Measurements from ENCODE around the gene NIFK.
"Not testable (repeated sequence)": the region's sequence is repeated elsewhere in the genome, so short reads cannot be mapped to it uniquely, and the experiment has no call there.

The NIFK gene

DNA sequence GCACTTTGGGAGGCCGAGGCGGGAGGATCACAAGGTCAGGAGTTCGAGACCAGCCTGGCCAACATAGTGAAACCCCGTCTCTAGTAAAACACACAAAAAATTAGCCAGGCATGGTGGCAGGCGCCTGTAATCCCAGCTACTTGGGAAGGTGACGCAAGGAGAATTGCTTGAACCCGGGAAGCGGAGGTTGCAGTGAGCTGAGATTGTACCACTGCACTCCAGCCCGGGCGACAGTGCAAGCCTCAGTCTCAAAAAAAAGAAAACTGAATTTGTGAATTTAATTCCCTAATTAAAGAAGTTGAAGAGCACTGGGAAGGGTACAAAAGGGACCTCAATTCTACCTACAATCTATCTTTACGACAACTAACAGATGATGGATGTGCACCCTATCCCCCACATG, 2.1 kb downstream of the NIFK start:
- not testable (repeated sequence) for DNase-seq (ENCODE audit: low read depth in 2 of 2)

DNA sequence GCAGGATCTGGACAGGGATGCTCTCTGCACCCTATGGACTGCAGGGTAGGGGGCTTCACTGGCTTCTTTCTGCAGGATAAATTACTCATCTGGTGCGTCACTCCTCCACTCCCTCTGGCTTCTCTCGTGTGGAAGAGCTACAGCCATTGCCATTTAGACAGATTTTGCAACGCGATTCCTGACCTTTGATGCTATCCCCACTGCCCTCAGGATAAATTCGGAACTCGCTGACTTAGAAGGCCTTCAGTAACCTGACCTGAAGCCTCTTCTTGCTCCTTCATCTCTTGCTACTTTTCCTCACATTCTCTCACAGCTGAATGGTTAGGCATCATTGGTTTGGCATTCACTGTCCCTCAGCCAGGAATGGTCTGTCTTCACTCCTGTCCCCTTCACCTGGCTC, 5.3 kb downstream of the NIFK start:
- DNase-seq (ENCODE audit: low read depth in 2 of 2) = no peak

DNA sequence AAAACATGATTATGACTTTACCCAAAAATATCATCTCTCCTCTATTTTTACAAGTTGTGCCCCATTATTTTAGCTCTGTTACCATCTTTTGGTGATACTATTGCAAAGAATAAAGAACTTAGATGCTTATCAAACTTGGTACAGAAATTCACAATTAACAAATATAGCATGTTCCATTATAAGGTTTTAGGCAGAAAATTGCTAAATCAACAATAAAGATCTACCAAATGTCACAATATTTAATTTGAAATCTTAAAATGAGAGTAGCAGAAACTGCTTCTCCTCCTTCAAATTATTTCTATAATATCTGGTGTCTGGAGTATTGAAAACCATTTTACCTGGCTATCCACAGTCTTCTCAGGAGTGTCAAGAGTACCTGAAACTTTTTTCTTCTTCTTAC, 8.7 kb downstream of the NIFK start:
- no peak for DNase-seq (ENCODE audit: low read depth in 2 of 2)

DNA sequence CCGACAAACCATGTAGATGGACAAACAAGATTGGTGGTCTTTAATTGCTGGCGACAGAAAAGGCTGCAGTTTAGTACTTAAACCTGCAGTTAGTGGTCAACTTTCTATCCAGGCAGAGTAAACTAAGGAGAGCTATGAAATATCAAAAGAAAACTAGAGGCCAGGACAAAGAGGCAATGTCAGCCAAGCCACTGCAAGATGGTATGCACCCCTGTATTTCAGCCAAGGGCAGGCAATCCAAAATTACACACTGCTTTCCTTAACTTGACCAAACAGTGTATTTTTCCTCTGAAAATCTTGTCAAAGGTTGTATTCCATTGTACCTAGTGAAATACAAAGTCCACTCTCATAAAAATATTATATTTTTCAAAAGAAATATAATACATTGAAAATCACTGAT, 9.3 kb downstream of the NIFK start:
- no peak for DNase-seq (ENCODE audit: low read depth in 2 of 2)

DNA sequence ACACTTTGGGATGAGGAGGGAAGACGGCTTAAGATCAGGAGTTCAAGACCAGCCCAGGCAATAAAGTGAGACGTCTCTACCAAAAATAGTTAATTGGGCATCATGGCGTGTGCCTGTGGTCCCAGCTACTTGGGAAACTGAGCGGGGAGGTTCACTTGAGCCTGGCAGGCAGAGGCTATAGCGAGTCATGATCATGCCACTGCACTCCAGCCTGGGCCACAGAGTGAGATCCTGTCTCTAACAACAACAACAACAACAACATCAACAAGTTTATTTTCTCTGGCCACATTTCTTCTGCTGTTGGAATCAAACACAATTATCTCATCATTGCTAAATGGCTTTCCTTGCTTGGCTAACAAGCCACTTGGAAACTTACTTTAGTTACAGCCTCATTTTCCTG, 13.4 kb downstream of the NIFK start:
- no peak for DNase-seq (ENCODE audit: low read depth in 2 of 2)

- DNase-seq (ENCODE audit: low read depth in 2 of 2) = no peak
Measured at GRCh38 chr2:121722479-121722878, 14.2 kb downstream of the NIFK start.

- no peak for DNase-seq (ENCODE audit: low read depth in 2 of 2)
Measured at GRCh38 chr2:121721926-121722325, 14.7 kb downstream of the NIFK start.

DNA sequence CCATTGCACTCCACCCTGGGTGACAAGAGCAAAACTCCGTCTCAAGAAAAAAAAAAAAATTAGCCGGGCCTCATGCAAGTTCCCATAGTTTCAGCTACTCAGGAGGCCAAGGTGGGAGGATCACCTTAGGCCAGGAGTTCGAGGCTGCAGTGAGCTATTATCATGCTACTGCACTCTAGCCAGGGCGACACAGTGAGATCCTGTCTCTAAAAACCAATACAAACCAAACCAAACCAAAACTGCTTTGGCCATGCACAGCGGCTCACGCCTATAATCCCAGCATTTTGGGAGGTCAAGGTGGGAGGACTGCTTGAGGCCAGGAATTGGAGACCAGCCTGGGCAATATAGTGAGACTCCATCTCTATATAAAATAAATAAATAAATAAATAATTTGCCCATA, 19.1 kb downstream of the NIFK start:
- DNase-seq (ENCODE audit: low read depth in 2 of 2) = no peak

GRCh38 chr2:121716126-121716525, 20.5 kb downstream of the NIFK start:
- no peak for DNase-seq (ENCODE audit: low read depth in 2 of 2)

DNA sequence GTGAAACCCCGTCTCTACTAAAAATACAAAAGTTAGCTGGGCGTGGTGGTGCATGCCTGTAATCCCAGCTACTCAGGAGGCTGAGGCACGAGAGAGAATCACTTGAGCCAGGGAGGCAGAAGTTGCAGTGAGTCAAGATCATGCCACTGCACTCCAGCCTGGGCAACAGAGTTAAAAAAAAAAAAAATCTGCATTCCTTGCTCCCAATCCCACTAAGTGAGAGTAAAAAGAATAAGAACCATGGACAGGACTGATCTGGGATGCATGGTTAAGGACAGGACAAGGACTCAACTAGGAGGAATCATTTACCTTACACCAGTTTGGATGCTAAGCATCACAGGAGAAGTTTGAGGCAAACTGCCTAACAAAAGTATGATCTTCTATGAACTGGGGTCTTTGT, 25.2 kb downstream of the NIFK start:
- DNase-seq (ENCODE audit: low read depth in 2 of 2) = not testable (repeated sequence)

DNA sequence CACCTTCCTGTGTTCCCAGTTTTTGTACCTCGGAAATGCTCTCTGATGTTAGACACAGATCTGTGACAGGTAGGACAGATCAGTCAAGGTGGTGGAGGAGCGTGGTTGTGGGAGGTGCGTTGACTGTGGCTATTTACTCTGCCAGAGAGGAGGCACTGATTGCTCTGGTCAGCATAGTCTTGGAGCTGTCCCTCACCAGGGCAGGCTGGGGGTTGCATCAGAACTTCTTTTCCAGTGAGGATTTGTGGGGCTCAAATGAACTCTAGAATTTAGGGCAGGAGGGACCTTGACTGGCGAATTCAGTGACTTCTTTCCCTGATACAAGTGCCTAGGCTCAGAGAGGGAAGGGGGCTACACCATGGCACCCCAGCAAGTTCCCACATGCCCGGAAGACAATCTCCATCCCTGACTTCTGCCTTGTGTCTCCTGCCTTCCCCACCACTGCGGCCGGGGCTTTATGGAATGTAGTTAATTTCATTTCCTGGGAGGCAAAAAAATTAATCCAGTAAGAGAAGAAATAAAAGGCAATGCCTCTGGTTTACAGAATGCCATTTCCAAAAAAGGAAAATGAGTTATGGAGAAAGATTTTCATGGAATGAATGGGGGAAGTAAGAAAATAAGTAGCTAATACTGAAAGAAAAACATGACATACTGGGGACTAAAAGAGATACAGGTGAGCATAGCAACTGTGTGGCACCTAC, 26.1 kb downstream of the NIFK start:
- DNase-seq (ENCODE audit: low read depth in 2 of 2) = no peak

- DNase-seq (ENCODE audit: low read depth in 2 of 2) = no peak
Measured at GRCh38 chr2:121709776-121710469, 26.8 kb downstream of the NIFK start.

- no peak for DNase-seq (ENCODE audit: low read depth in 2 of 2)
Measured at GRCh38 chr2:121707920-121708361, 28.7 kb downstream of the NIFK start.

DNA sequence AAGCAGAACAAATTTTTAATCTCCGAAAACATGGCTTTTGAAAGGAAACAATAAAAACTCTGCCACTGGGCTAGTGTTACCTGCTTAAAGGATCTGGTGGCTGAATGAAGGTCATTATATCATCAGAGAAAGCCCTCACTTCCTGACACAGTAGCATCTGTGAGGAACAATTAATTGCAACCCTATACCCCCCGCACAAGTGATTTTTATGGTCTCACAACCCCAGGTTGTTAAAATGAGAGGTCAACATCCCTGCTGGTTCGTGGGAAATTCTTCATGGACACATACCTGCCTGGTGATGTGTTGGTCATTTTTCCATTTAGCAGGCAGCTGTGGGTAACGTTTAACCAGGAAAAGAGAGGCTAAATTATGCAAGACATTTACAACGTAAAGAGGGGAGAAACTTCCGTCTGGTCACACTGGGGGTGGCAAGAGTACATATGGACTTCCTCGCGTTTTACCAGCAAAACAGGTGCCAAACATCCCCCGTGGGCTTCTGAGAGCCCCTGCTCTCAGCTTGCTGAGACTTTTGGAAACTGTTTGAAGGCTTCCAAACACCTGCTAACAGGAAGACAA, 29.2 kb downstream of the NIFK start:
- DNase-seq (ENCODE audit: low read depth in 2 of 2) = no peak

- DNase-seq (ENCODE audit: low read depth in 2 of 2) = no peak
Measured at GRCh38 chr2:121705958-121706357, 30.7 kb downstream of the NIFK start.

GRCh38 chr2:121705390-121705789, 31.3 kb downstream of the NIFK start:
- DNase-seq (ENCODE audit: low read depth in 2 of 2) = no peak

DNA sequence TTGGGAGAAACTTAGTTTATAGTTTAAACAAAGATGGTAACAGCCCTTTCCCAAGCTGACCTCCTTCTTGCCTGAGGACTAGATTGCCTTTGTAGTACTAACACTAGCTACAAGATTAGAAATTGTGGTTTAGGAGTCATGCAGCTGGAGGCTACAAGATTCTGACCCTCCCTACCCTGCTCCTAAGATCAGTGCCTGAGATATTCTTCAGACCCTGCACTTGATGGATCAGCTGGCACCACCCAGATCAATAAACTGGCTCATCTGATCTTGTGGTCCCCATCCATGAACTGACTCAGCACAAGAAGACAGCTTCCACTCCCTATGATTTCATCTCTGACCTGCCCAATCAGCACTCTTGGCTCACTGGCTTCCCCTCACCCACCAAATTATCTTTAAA, 34.9 kb downstream of the NIFK start:
- not testable (repeated sequence) for DNase-seq (ENCODE audit: low read depth in 2 of 2)

DNA sequence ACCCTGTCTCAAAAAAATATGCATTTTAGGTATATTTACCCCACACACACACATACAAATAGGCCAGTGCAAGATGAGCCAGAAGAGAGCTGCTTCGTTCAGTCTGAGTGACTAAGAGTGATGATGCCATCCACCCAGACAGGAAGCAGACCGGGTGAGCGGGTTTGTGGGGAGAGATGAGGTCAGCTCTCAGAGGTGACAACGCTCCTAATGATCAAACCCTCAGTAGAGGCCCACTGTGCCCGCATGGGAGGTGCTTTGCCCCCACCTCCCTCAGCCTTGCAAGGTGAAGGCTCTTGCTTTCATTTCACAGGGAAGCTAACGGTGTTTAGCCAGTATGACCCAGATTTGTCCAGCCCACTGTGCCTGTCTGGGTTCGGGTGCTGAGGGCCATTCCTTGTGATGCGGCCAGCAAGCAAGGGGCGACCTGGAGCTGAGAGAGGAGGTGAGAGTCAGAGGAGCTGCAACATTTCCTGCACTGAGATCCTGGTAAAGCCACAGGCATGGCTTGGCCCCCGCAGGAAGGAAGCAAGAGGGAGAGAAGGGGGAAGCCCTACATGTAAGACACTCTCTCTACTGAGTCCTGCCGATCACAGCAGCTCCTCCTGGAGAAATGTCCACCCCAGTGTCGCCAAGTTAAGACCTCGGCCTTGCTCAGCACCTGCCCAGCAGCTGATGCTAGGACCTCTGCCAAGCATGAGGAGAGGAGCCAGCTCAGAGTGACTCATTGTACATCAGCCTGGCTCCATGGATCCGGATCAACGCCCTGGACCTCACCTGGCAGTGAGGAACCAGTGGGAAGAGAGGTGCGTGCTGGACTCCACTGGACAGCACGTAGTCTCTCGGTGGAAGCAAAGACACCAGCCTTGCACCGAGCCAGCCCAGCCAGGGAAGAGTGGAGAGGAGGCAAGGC, 37.0 kb downstream of the NIFK start:
- peak; percentile 62 to 74 for DNase-seq (ENCODE audit: low read depth in 2 of 2)

GRCh38 chr2:121698318-121698930, 38.3 kb downstream of the NIFK start:
- DNase-seq (ENCODE audit: low read depth in 2 of 2) = no peak

DNA sequence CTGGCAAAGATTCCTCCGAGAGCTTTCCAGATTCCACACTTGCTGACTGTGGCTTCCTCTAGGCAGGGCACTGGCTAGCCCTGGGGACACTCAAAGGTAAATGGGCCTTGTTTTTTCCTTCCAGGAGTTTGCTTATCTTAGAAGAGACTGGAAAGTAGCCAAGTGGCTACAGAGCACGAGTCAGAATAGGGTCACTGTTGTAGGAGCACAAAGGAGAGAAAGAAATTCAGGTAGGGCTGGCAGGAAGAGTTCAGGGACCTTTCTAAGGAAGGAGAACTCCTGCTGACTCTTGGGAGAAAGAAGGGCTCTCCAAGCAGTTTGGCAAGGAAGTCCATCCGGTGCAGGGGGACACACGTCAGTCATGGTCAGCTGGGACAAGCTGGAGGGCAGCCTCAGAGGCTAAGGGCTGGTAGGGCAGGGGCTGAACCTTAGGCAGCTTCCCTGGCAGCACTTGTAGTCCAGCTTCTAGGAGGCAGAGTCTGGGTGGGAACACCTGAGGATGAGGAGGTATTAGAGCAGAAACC, 39.5 kb downstream of the NIFK start:
- DNase-seq (ENCODE audit: low read depth in 2 of 2) = no peak

DNA sequence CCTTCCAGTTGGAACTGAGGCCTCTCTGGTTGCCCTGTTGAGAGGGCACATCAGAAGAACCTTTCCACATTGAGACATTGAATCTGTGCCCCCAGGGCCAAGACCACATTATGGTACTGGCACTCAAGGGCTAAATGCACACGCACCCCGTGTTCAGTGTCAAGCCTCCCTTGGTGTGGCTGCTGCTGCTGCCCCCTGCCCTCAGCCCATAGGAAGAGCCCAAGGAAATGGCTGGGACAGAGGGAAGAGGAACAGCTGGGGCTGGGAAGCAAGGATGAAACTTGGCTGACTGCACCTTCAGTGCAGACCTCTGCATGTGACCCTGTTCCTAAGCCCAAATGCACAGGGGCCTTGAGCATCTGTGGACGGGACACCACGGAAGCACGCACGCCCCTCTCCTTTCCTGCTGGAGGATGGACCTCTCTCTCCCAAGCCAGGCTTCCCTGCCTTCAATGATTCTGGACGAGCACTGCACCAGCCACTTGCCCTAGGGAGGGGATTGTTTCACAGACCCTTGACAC, 40.2 kb downstream of the NIFK start:
- no peak for DNase-seq (ENCODE audit: low read depth in 2 of 2)

All from stimulated activated CD4-positive, alpha-beta T cell treated with anti-CD3 and anti-CD28 coated beads, Interleukin-12 subunit alpha, Interleukin-12 subunit beta, amount 100 ng/mL, for 24 hours (primary cell).